Astrocyte (in vitro differentiated cells and primary cell): ENCODE data around the gene ARID4B. TPM values are rescaled to one million over a fixed set of nuclear protein-coding genes. Genes with fewer than 3 reads are reported as not detected.

Experiments
- DNase-seq: peaks from one replicate; pipeline ENCODE4 v3.0.0-alpha.2; 2010; ENCODE audit warnings: low read depth
- FAIRE-seq: peaks from 2 replicates; lab custom pipeline; 2011; peaks lifted over from hg19 to GRCh38; lab: Jason Lieb, UNC
- H2AFZ ChIP-seq: 2 replicates; pipeline ENCODE4 v1.6.0; 2012; ENCODE audit warnings: low read depth, low read length, inconsistent platforms
- H3K27ac ChIP-seq: 2 replicates; pipeline ENCODE4 v1.5.1; 2011; ENCODE audit warnings: low read depth, low read length, inconsistent platforms
- H3K27me3 ChIP-seq: 2 replicates; pipeline ENCODE4 v1.6.0; 2011; ENCODE audit warnings: low read length, inconsistent platforms; ENCODE audit not compliant: insufficient read depth
- H3K36me3 ChIP-seq: 2 replicates; pipeline ENCODE4 v1.5.1; 2011; ENCODE audit warnings: low read length, inconsistent platforms; ENCODE audit not compliant: insufficient read depth
- H3K4me1 ChIP-seq: 2 replicates; pipeline ENCODE4 v1.5.1; 2011; ENCODE audit warnings: low read length, inconsistent platforms; ENCODE audit not compliant: insufficient read depth
- H3K4me2 ChIP-seq: 2 replicates; pipeline ENCODE4 v1.6.0; 2012; ENCODE audit warnings: low read length, inconsistent platforms
- H3K4me3 ChIP-seq: 2 replicates; pipeline ENCODE4 v1.5.1; 2011; ENCODE audit warnings: low read depth, mild to moderate bottlenecking, low read length, inconsistent platforms; ENCODE audit not compliant: insufficient read depth
- H3K79me2 ChIP-seq: 2 replicates; pipeline ENCODE4 v1.6.0; 2012; ENCODE audit warnings: mild to moderate bottlenecking, low read length, inconsistent platforms; ENCODE audit not compliant: insufficient read depth
- H3K9ac ChIP-seq: 2 replicates; pipeline ENCODE4 v1.6.0; 2012; ENCODE audit warnings: mild to moderate bottlenecking, low read length, inconsistent platforms
- H3K9me3 ChIP-seq: 2 replicates; pipeline ENCODE4 v1.5.1; 2012; ENCODE audit warnings: low read depth, mild to moderate bottlenecking, low read length, inconsistent platforms; ENCODE audit not compliant: insufficient read depth
- H4K20me1 ChIP-seq: 2 replicates; pipeline ENCODE4 v1.6.0; 2012; ENCODE audit warnings: low read length, inconsistent platforms; ENCODE audit not compliant: insufficient read depth
- H3K27ac Mint-ChIP-seq: one replicate; pipeline ENCODE4 v1.8.0; 2021; ENCODE audit warnings: mild to moderate bottlenecking, mixed read lengths; ENCODE audit not compliant: unreplicated experiment
- H3K27me3 Mint-ChIP-seq: one replicate; pipeline ENCODE4 v1.8.0; 2021; ENCODE audit warnings: low read depth, mixed read lengths; ENCODE audit not compliant: unreplicated experiment
- H3K36me3 Mint-ChIP-seq: one replicate; pipeline ENCODE4 v1.8.0; 2021; ENCODE audit warnings: low read depth, mixed read lengths; ENCODE audit not compliant: unreplicated experiment
- H3K4me1 Mint-ChIP-seq: one replicate; pipeline ENCODE4 v1.8.0; 2021; ENCODE audit warnings: low read depth, mixed read lengths; ENCODE audit not compliant: unreplicated experiment
- H3K4me3 Mint-ChIP-seq: one replicate; pipeline ENCODE4 v1.8.0; 2021; ENCODE audit warnings: mild to moderate bottlenecking, moderate library complexity, mixed read lengths; ENCODE audit not compliant: unreplicated experiment
- H3K9me3 Mint-ChIP-seq: one replicate; pipeline ENCODE4 v1.8.0; 2021; ENCODE audit warnings: mild to moderate bottlenecking, mixed read lengths; ENCODE audit not compliant: unreplicated experiment
- EZH2 ChIP-seq: IDR thresholded peaks from 2 replicates; pipeline ENCODE4 v1.6.1; 2012; ENCODE audit warnings: mild to moderate bottlenecking, low read length, inconsistent platforms; ENCODE audit not compliant: insufficient read depth
- total RNA-seq: library from RNA; stranded (reverse); gene quantifications from 2 replicates; pipeline ENCODE4 v1.2.1, GENCODE V29; 2021
- TF ChIP-seq, protein P1 (sequence below): IDR thresholded peaks from 2 replicates; pipeline ENCODE4 v1.5.1; 2011; ENCODE audit warnings: low read depth, mild to moderate bottlenecking, inconsistent platforms, low read length, moderate library complexity; ENCODE audit not compliant: insufficient read depth

The ARID4B gene
- total RNA-seq, 1 donor from 2014 or later, result 38.6 TPM

DNA sequence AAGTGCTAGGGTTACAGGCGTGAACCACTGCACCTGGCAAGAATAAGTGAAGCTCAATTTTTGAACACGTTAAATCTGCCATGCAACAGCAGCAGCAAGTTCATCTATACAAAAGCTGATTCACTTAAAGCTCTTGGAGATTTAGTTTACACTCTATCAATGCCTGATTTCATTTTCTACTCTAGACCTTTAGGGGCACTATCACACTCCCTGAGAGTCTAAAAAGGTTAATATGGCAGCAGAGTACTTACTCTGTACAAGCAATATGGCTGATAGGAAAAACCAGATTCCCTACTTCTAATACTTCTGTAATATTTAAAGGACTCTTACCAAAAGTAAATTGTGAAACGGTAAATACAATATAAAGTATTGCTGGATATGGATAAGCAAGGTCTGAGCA, 171.7 kb downstream of the ARID4B start:
- H3K4me2 ChIP-seq, result no peak overlapping the region
- H3K4me1 Mint-ChIP-seq, result no peaks in the 10 kb centered on the region
- peaks cover 3% of the 10 kb centered on the region for H3K4me1 ChIP-seq
- peaks cover 17% of the 10 kb centered on the region for H3K36me3 Mint-ChIP-seq
- no peak overlapping the region for H3K4me3 ChIP-seq
- H3K27ac Mint-ChIP-seq, result no peak overlapping the region
- H2AFZ ChIP-seq, result no peak overlapping the region
- H3K27me3 Mint-ChIP-seq, result no peaks in the 10 kb centered on the region
- H3K4me3 Mint-ChIP-seq, result no peak overlapping the region
- no peaks in the 10 kb centered on the region for H3K9me3 Mint-ChIP-seq
- H3K9me3 ChIP-seq, result no peaks in the 10 kb centered on the region
- H3K79me2 ChIP-seq, result peaks cover 58% of the 10 kb centered on the region
- H3K9ac ChIP-seq, result no peak overlapping the region
- peaks cover 48% of the 10 kb centered on the region for H3K36me3 ChIP-seq
- H3K27me3 ChIP-seq, result no peaks in the 10 kb centered on the region
- FAIRE-seq (no peak), DNase-seq (no peak)
- no peak for TF ChIP-seq EZH2
- TF ChIP-seq, protein P1, sequence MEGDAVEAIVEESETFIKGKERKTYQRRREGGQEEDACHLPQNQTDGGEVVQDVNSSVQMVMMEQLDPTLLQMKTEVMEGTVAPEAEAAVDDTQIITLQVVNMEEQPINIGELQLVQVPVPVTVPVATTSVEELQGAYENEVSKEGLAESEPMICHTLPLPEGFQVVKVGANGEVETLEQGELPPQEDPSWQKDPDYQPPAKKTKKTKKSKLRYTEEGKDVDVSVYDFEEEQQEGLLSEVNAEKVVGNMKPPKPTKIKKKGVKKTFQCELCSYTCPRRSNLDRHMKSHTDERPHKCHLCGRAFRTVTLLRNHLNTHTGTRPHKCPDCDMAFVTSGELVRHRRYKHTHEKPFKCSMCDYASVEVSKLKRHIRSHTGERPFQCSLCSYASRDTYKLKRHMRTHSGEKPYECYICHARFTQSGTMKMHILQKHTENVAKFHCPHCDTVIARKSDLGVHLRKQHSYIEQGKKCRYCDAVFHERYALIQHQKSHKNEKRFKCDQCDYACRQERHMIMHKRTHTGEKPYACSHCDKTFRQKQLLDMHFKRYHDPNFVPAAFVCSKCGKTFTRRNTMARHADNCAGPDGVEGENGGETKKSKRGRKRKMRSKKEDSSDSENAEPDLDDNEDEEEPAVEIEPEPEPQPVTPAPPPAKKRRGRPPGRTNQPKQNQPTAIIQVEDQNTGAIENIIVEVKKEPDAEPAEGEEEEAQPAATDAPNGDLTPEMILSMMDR, result no peak
- no peak overlapping the region for H3K27ac ChIP-seq
- H4K20me1 ChIP-seq, result peaks cover 20% of the 10 kb centered on the region

DNA sequence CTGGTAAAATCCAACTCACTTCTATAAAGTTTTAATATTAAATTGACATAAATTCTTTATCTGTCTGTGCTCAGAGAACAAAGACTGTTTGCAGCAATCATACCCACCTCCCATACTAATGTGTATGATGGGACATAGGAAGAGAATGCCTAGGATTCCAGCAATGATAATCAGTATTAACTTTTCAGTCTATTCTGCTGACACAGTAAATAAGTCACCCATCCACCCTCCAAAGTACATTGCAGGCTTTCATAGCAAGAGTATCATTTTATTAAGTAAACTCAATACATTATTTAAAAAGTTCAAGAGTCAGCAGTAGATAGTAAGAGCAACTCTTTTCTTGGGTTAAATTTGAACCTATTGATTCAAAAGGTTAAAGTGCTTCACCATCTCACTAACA, 175.7 kb downstream of the ARID4B start:
- Mint-ChIP-seq H3K4me1 (peaks cover 3% of the 10 kb centered on the region), H3K9me3 (no peaks in the 10 kb centered on the region), H3K27me3 (no peaks in the 10 kb centered on the region), H3K36me3 (peaks cover 23% of the 10 kb centered on the region), H3K27ac (no peak overlapping the region), H3K4me3 (no peak overlapping the region)
- H4K20me1 ChIP-seq, result peaks cover 21% of the 10 kb centered on the region
- H3K9ac ChIP-seq, result no peak overlapping the region
- peaks cover 34% of the 10 kb centered on the region for H3K79me2 ChIP-seq
- FAIRE-seq, result no peak
- no peak overlapping the region for H3K4me2 ChIP-seq
- no peak overlapping the region for H3K27ac ChIP-seq
- H3K36me3 ChIP-seq, result peaks cover 61% of the 10 kb centered on the region
- no peaks in the 10 kb centered on the region for H3K27me3 ChIP-seq
- H3K4me3 ChIP-seq, result no peak overlapping the region
- no peaks in the 10 kb centered on the region for H3K4me1 ChIP-seq
- no peak overlapping the region for H2AFZ ChIP-seq
- DNase-seq, result no peak
- H3K9me3 ChIP-seq, result no peaks in the 10 kb centered on the region
- TF ChIP-seq, protein P1, result no peak
- no peak for TF ChIP-seq EZH2

GRCh38 chr1:235151033-235151432, 176.9 kb downstream of the ARID4B start:
- H3K36me3 ChIP-seq, result peaks cover 54% of the 10 kb centered on the region
- Mint-ChIP-seq H3K4me3 (peak overlapping the region; percentile 3), H3K4me1 (peaks cover 3% of the 10 kb centered on the region), H3K27me3 (no peaks in the 10 kb centered on the region), H3K27ac (no peak overlapping the region), H3K36me3 (peaks cover 25% of the 10 kb centered on the region), H3K9me3 (no peaks in the 10 kb centered on the region)
- no peak overlapping the region for H3K9ac ChIP-seq
- H3K27ac ChIP-seq, result no peak overlapping the region
- DNase-seq (no peak), FAIRE-seq (no peak)
- no peaks in the 10 kb centered on the region for H3K4me1 ChIP-seq
- H3K9me3 ChIP-seq, result no peaks in the 10 kb centered on the region
- no peaks in the 10 kb centered on the region for H3K27me3 ChIP-seq
- H4K20me1 ChIP-seq, result peaks cover 20% of the 10 kb centered on the region
- no peak overlapping the region for H3K4me3 ChIP-seq
- H2AFZ ChIP-seq, result no peak overlapping the region
- H3K4me2 ChIP-seq, result no peak overlapping the region
- H3K79me2 ChIP-seq, result peaks cover 25% of the 10 kb centered on the region
- no peak for TF ChIP-seq EZH2
- TF ChIP-seq, protein P1, result no peak
